NB4 (cell line): ENCODE measurements around the gene HAUS7.

ENCODE experiments used
- DNase-seq: peaks from one replicate; pipeline ENCODE4 v3.0.0; 2010; ENCODE audit warnings: low read depth
- H3K4me3 ChIP-seq: one replicate; pipeline ENCODE4 v1.5.1; 2011; ENCODE audit warnings: mild to moderate bottlenecking, low read depth, low read length, moderate library complexity
- CTCF ChIP-seq: IDR thresholded peaks from one replicate; pipeline ENCODE4 v1.5.1; 2012; ENCODE audit warnings: low read depth, low read length
- MYC ChIP-seq: IDR thresholded peaks from 2 replicates; pipeline ENCODE4 v1.6.1; 2011; ENCODE audit warnings: low read depth, low read length
- POLR2A ChIP-seq: IDR thresholded peaks from 2 replicates; pipeline ENCODE4 v1.6.1; 2011; ENCODE audit warnings: mild to moderate bottlenecking; ENCODE audit not compliant: insufficient read length; ENCODE audit errors: extremely low read depth
- TF ChIP-seq, protein P1 (sequence below): IDR thresholded peaks from 2 replicates; pipeline ENCODE4 v1.6.1; 2011; ENCODE audit warnings: low read depth, low read length

Gene HAUS7

GRCh38 chrX:153446950-153447580, 23.3 kb downstream of the HAUS7 start:
- DNase-seq = no peak
- no peak overlapping the region for H3K4me3 ChIP-seq
- TF ChIP-seq MYC (no peak), CTCF (no peak), POLR2A (no peak)
- TF ChIP-seq, protein P1, sequence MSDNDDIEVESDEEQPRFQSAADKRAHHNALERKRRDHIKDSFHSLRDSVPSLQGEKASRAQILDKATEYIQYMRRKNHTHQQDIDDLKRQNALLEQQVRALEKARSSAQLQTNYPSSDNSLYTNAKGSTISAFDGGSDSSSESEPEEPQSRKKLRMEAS = no peak

DNA sequence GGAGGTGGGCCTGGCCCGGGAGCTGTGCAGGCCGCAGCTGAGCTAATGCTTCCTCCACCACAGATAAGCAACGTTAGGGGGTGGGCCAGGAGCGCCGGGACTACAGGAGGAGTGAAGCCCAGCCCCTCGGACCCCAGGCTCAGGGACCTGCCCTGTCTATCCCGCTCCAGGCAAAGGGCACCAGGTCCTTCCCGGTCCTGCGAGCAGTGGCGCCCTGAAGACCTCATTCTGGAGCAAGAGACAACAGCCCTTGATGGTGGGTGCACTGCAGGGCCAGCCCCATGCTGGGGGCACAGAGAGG, 23.8 kb downstream of the HAUS7 start:
- DNase-seq = no peak
- TF ChIP-seq, protein P1 = no peak
- TF ChIP-seq MYC (no peak), POLR2A (no peak), CTCF (no peak)
- no peak overlapping the region for H3K4me3 ChIP-seq

DNA sequence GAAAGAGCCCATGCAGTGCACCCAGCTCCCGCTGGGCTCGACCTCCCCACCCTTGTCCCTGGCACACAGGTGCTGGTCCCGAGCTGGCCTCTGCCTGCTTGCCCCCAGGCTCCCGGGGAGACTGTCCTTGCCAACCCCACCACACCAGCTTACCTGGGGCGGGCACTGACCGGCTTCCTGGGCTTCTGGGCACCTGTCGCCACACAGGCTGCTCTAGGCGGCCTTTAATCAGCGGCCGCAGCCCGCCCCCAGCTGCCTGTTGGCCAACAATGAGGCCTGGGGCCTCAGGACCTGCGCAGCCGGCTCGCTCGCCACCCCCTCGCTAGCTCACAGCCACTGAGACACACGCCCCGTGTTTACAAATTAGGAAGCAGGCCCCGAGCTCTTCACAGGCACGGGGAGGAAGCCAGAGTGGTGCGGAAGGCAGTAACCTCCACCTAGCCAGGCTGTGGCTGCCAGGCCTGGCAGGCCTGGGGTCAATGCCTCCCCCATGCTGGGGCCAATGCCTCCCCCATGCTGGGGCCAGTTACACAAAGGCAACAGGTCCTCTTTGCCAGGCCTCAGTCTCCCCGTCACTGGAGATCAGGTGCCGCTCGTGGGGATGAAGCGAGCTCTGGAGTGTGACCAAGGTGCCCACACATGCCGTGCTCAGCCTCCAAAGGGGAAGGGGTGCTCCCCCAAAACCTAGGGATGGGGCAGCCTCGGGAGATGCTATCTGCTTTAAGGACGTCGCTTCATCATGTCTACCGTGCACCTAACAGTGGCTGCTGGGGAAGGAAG, 24.3 kb downstream of the HAUS7 start, which contains the start of gene TREX2:
TREX2 (minus strand) TSS at position 201 of the 780 bp plus-strand sequence. CDS start 626 bp downstream, outside the sequence.
- no peak for DNase-seq
- TF ChIP-seq CTCF = no peak

GRCh38 chrX:153445106-153445855, 25.1 kb downstream of the HAUS7 start:
- no peak overlapping the region for H3K4me3 ChIP-seq
- TF ChIP-seq MYC = no peak
- DNase-seq = no peak

More for the DNA sequence above, 24.3 kb downstream of the HAUS7 start, which contains the start of gene TREX2:
- no peak within 1 kb of the TSS for H3K4me3 ChIP-seq

GRCh38 chrX:153444333-153445011, 25.9 kb downstream of the HAUS7 start:
- no peak for DNase-seq
- no peak for TF ChIP-seq MYC
- TF ChIP-seq, protein P1 = no peak
- no peak for TF ChIP-seq POLR2A
- TF ChIP-seq CTCF = no peak
- no peak overlapping the region for H3K4me3 ChIP-seq
